Measurements from ENCODE around the gene LDB2.
"Not testable (repeated sequence)": the region's sequence is repeated elsewhere in the genome, so short reads cannot be mapped to it uniquely, and the experiment has no call there.

DNA sequence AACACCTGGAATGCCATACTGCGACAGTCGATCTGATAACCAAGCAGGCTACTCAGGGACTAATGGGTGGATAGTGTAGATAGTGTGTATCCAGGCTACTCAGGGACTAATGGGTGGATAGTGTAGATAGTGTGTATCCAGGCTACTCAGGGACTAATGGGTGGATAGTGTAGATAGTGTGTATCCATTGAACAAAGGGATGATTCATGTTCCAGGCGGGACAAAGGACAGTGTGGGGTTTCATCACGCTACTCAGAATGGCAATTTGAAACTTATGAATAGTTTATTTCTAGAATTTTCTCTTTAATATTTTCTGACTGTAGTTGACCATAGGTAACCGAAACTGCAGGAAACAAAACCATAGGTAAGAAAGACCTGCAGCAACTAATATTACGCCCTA lies 374.9 kb downstream of the LDB2 start:
- TF ChIP-seq, protein P1, sequence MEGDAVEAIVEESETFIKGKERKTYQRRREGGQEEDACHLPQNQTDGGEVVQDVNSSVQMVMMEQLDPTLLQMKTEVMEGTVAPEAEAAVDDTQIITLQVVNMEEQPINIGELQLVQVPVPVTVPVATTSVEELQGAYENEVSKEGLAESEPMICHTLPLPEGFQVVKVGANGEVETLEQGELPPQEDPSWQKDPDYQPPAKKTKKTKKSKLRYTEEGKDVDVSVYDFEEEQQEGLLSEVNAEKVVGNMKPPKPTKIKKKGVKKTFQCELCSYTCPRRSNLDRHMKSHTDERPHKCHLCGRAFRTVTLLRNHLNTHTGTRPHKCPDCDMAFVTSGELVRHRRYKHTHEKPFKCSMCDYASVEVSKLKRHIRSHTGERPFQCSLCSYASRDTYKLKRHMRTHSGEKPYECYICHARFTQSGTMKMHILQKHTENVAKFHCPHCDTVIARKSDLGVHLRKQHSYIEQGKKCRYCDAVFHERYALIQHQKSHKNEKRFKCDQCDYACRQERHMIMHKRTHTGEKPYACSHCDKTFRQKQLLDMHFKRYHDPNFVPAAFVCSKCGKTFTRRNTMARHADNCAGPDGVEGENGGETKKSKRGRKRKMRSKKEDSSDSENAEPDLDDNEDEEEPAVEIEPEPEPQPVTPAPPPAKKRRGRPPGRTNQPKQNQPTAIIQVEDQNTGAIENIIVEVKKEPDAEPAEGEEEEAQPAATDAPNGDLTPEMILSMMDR (IDR thresholded peaks at IDR 0.05): not testable (repeated sequence)
- TF ChIP-seq POLR2A, EP300 (IDR thresholded peaks at IDR 0.05): not testable (repeated sequence)

Measured in tibial nerve (tissue), 4 donors.